Stomach (tissue), 4 donors: ENCODE measurements around the gene SOX11.

Source experiments
- POLR2A ChIP-seq, 4 donors: fragments of 450-650 bp; IDR thresholded peaks; one replicate each; pipeline ENCODE4 v1.6.1; 2016; ENCODE audit warnings: antibody characterized with exemption in 4 of 4, control low read depth in 2 of 4, mild to moderate bottlenecking in 1 of 4, moderate library complexity in 1 of 4
- POLR2AphosphoS5 ChIP-seq, 3 donors: sonication (generic); formaldehyde crosslinking; IDR thresholded peaks; one replicate each; pipeline ENCODE4 v1.6.1; 2016; ENCODE audit warnings: antibody characterized with exemption in 3 of 3
- TF ChIP-seq, protein P1 (sequence below), 7 experiments: fragments of 450-650 bp in 4 of 7; fragments of 200-600 bp in 3 of 7; sonication (generic) in 3 of 7; IDR thresholded peaks; one replicate each; pipeline ENCODE4 v1.5.1; 2016 to 2019; ENCODE audit warnings: antibody characterized with exemption in 7 of 7, control low read depth in 2 of 7, mild to moderate bottlenecking in 1 of 7

- TF ChIP-seq, protein P1, sequence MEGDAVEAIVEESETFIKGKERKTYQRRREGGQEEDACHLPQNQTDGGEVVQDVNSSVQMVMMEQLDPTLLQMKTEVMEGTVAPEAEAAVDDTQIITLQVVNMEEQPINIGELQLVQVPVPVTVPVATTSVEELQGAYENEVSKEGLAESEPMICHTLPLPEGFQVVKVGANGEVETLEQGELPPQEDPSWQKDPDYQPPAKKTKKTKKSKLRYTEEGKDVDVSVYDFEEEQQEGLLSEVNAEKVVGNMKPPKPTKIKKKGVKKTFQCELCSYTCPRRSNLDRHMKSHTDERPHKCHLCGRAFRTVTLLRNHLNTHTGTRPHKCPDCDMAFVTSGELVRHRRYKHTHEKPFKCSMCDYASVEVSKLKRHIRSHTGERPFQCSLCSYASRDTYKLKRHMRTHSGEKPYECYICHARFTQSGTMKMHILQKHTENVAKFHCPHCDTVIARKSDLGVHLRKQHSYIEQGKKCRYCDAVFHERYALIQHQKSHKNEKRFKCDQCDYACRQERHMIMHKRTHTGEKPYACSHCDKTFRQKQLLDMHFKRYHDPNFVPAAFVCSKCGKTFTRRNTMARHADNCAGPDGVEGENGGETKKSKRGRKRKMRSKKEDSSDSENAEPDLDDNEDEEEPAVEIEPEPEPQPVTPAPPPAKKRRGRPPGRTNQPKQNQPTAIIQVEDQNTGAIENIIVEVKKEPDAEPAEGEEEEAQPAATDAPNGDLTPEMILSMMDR (IDR thresholded peaks at IDR 0.05), result no peak
- no peak for TF ChIP-seq POLR2A (IDR thresholded peaks at IDR 0.05)
- TF ChIP-seq POLR2AphosphoS5 (IDR thresholded peaks at IDR 0.05), result no peak
Observed at GRCh38 chr2:5692561-5693286, 540 bp downstream of the SOX11 start.
